GM19023 (cell line): ENCODE data around the gene ZNF160.
"Not testable (repeated sequence)": the region's sequence is repeated elsewhere in the genome, so short reads cannot be mapped to it uniquely, and the experiment has no call there.

ENCODE experiments used
- ATAC-seq: cut with Tn5 transposase; IDR thresholded peaks from one replicate; pipeline ENCODE4 v1.9.1; 2021; ENCODE audit warnings: mild to moderate bottlenecking, moderate library complexity; ENCODE audit not compliant: unreplicated experiment

ZNF160 gene

GRCh38 chr19:53092723-53093122, 10.5 kb downstream of the ZNF160 start:
- no peak for ATAC-seq

GRCh38 chr19:53091413-53092254, 11.6 kb downstream of the ZNF160 start:
- ATAC-seq = no peak

GRCh38 chr19:53088091-53088490, 15.1 kb downstream of the ZNF160 start:
- ATAC-seq = no peak

- ATAC-seq = no peak
Measured at GRCh38 chr19:53086949-53087348, 16.3 kb downstream of the ZNF160 start.

- ATAC-seq = no peak
Measured at GRCh38 chr19:53085496-53085895, 17.7 kb downstream of the ZNF160 start.

GRCh38 chr19:53082929-53083328, 20.3 kb downstream of the ZNF160 start:
- ATAC-seq = no peak

GRCh38 chr19:53079313-53079924, 23.8 kb downstream of the ZNF160 start:
- no peak for ATAC-seq

- ATAC-seq = no peak
Measured at GRCh38 chr19:53078668-53079067, 24.6 kb downstream of the ZNF160 start.

GRCh38 chr19:53076984-53077383, 26.2 kb downstream of the ZNF160 start:
- no peak for ATAC-seq

GRCh38 chr19:53068834-53069233, 34.4 kb downstream of the ZNF160 start:
- ATAC-seq = no peak

- no peak for ATAC-seq
Measured at GRCh38 chr19:53068199-53068598, 35.0 kb downstream of the ZNF160 start.

GRCh38 chr19:53057904-53058580, 45.2 kb downstream of the ZNF160 start:
- no peak for ATAC-seq

- no peak for ATAC-seq
Measured at GRCh38 chr19:53055117-53055516, 48.1 kb downstream of the ZNF160 start.

- ATAC-seq = no peak
Measured at GRCh38 chr19:53047379-53047778, 55.8 kb downstream of the ZNF160 start.

- no peak for ATAC-seq
Measured at GRCh38 chr19:53045536-53045935, 57.7 kb downstream of the ZNF160 start.

- no peak for ATAC-seq
Measured at GRCh38 chr19:53041366-53041765, 61.9 kb downstream of the ZNF160 start.

- no peak for ATAC-seq
Measured at GRCh38 chr19:53037101-53038097, 65.8 kb downstream of the ZNF160 start.

- ATAC-seq = no peak
Measured at GRCh38 chr19:53034948-53035675, 68.1 kb downstream of the ZNF160 start.

GRCh38 chr19:53034054-53034453, 69.2 kb downstream of the ZNF160 start:
- ATAC-seq = no peak

- not testable (repeated sequence) for ATAC-seq
Measured at GRCh38 chr19:53028306-53028705, 74.9 kb downstream of the ZNF160 start.
